Measurements from ENCODE around the gene HSF5.

GRCh38 chr17:58517378-58517927 is 29.2 kb upstream of the HSF5 start:
- TF ChIP-seq CTCF (IDR thresholded peaks at IDR 0.05 in 4 of 5, conservative IDR thresholded peaks at IDR 0.05 in 1 of 5): no peak
- TF ChIP-seq POLR2A (IDR thresholded peaks at IDR 0.05): peak; percentile 45 to 68
